PFSK-1 (cell line): ENCODE data around the gene ZNF366.

ENCODE experiments used
- FOXP2 ChIP-seq: optimal IDR thresholded peaks from 2 replicates; pipeline ENCODE3; 2011; ENCODE audit warnings: borderline replicate concordance, control low read depth, inconsistent platforms; ENCODE audit not compliant: insufficient read depth; ENCODE audit errors: extremely low read length, extremely low read depth
- POLR2AphosphoS5 ChIP-seq: IDR thresholded peaks from 2 replicates; pipeline ENCODE4 v1.6.1; 2012; ENCODE audit warnings: low read depth, mild to moderate bottlenecking, control low read depth, low read length, moderate library complexity
- REST ChIP-seq, 2 experiments: IDR thresholded peaks; 2 replicates each; pipeline versions ENCODE4 v1.6.1 to v1.8.0; 2011 to 2012; ENCODE audit warnings: low read depth in 2 of 2, low read length in 2 of 2, control low read depth in 1 of 2, inconsistent platforms in 1 of 2, mild to moderate bottlenecking in 1 of 2, moderate library complexity in 1 of 2; ENCODE audit not compliant: insufficient read depth in 1 of 2
- SIN3A ChIP-seq: IDR thresholded peaks from 2 replicates; pipeline ENCODE4 v1.6.1; 2012; ENCODE audit warnings: mild to moderate bottlenecking, low read length, moderate library complexity, borderline replicate concordance; ENCODE audit not compliant: insufficient read depth
- TAF1 ChIP-seq: IDR thresholded peaks from 2 replicates; pipeline ENCODE4 v1.6.1; 2012; ENCODE audit warnings: low read length, control low read depth, borderline replicate concordance; ENCODE audit not compliant: insufficient read depth

ZNF366 gene

GRCh38 chr5:72451741-72452505, 55.3 kb downstream of the ZNF366 start:
- TF ChIP-seq POLR2AphosphoS5 (no peak), SIN3A (no peak), FOXP2 (no peak), TAF1 (no peak), REST (IDR thresholded peaks at IDR 0.05; ENCODE audit: insufficient read depth in 1 of 2, low read depth in 2 of 2, low read length in 2 of 2) (no peak)

- TF ChIP-seq FOXP2 (no peak), SIN3A (no peak), REST (IDR thresholded peaks at IDR 0.05; ENCODE audit: insufficient read depth in 1 of 2, low read depth in 2 of 2, low read length in 2 of 2) (no peak), TAF1 (no peak), POLR2AphosphoS5 (no peak)
Observed at GRCh38 chr5:72448368-72448767, 58.8 kb downstream of the ZNF366 start.

- TF ChIP-seq REST (IDR thresholded peaks at IDR 0.05; ENCODE audit: insufficient read depth in 1 of 2, low read depth in 2 of 2, low read length in 2 of 2) (no peak), POLR2AphosphoS5 (no peak), SIN3A (no peak), TAF1 (no peak), FOXP2 (no peak)
Observed at GRCh38 chr5:72447751-72448150, 59.5 kb downstream of the ZNF366 start.

GRCh38 chr5:72445969-72446368, 61.2 kb downstream of the ZNF366 start:
- TF ChIP-seq FOXP2: no peak
- TF ChIP-seq REST (IDR thresholded peaks at IDR 0.05; ENCODE audit: insufficient read depth in 1 of 2, low read depth in 2 of 2, low read length in 2 of 2): no peak
- TF ChIP-seq TAF1: no peak
- no peak for TF ChIP-seq POLR2AphosphoS5
- no peak for TF ChIP-seq SIN3A
